MCF 10A (cell line): ENCODE data around the gene HLA-A. TPM values are rescaled to one million over a fixed set of nuclear protein-coding genes. Genes with fewer than 3 reads are reported as not detected.
A peak's percentile ranks its signal among the peaks of the same experiment; 100 is the strongest.

Experiments used
- BruUV-seq: library from RNA; stranded (reverse); fragments of 400-500 nt; replicated peaks from 2 replicates; lab custom pipeline; 2021; lab: Mats Ljungman, UMichigan
- CTCF ChIA-PET: fragments of 300-600 bp; sonication (Branson Sonifier 250); formaldehyde crosslinking; extraction: SDS; loops from one replicate; lab custom pipeline; 2021; ENCODE audit warnings: antibody characterized with exemption, inconsistent platforms; lab: Yijun Ruan, JAX
- POLR2A ChIA-PET: fragments of 300-600, 350-650 bp; sonication (Branson Sonifier 250); formaldehyde crosslinking; extraction: SDS; loops from one replicate; lab custom pipeline; 2020; ENCODE audit warnings: antibody characterized with exemption, inconsistent platforms; lab: Yijun Ruan, JAX
- DNase-seq: peaks from one replicate; pipeline ENCODE4 v3.0.0-alpha.2; 2018; ENCODE audit not compliant: unreplicated experiment
- H3K27ac Mint-ChIP-seq: one replicate; pipeline ENCODE4 v1.8.0; 2022; ENCODE audit warnings: mild to moderate bottlenecking, low read depth, mixed read lengths; ENCODE audit not compliant: unreplicated experiment
- H3K27me3 Mint-ChIP-seq: one replicate; pipeline ENCODE4 v1.8.0; 2022; ENCODE audit warnings: mixed read lengths; ENCODE audit not compliant: insufficient read depth, unreplicated experiment
- H3K36me3 Mint-ChIP-seq: one replicate; pipeline ENCODE4 v1.8.0; 2022; ENCODE audit warnings: mild to moderate bottlenecking, moderate library complexity, mixed read lengths; ENCODE audit not compliant: insufficient read depth, unreplicated experiment
- H3K4me1 Mint-ChIP-seq: one replicate; pipeline ENCODE4 v1.8.0; 2022; ENCODE audit warnings: mixed read lengths; ENCODE audit not compliant: insufficient read depth, unreplicated experiment
- H3K4me3 Mint-ChIP-seq: one replicate; pipeline ENCODE4 v1.8.0; 2022; ENCODE audit warnings: mild to moderate bottlenecking, moderate library complexity, mixed read lengths; ENCODE audit not compliant: unreplicated experiment
- H3K9me3 Mint-ChIP-seq: one replicate; pipeline ENCODE4 v1.8.0; 2022; ENCODE audit warnings: mixed read lengths; ENCODE audit not compliant: unreplicated experiment
- intact Hi-C: fragments of 100-400 bp; cut with micrococcal nuclease; formaldehyde crosslinking; loops from 2 replicates; pipeline ENCODE4 v1.14.1; 2022
- total RNA-seq: library from RNA; stranded (reverse); gene quantifications from 2 replicates; pipeline ENCODE4 v1.2.3, GENCODE V29; 2022
- TF ChIP-seq, protein P1 (sequence below): fragments of 200-600 bp; IDR thresholded peaks from one replicate; pipeline ENCODE4 v1.8.0; 2022; ENCODE audit warnings: antibody characterized with exemption, mild to moderate bottlenecking; ENCODE audit not compliant: unreplicated experiment

Gene HLA-A
- total RNA-seq, 1 experiment from 2014 or later: 139 TPM

DNA sequence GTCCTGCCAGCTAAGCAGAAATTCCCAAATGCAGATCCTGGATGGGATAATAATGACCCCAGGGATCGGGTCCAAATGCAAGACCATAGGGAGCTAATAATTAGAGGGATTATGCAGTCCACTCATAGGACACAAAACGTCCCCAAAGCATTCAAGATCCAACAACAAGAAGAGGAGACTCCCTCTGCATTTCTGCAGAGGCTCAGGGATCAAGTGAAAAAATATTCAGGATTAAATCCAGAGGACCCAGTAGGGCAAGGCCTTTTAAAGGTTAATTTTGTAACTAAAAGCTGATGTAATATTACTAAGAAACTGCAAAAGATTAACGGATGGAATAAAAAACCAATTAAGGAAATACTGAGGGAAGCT lies 22.2 kb downstream of the HLA-A start:
- Mint-ChIP-seq H3K4me3 (peak overlapping the region; percentile 67), H3K4me1 (peaks cover 35% of the 10 kb centered on the region), H3K36me3 (no peaks in the 10 kb centered on the region), H3K9me3 (no peaks in the 10 kb centered on the region), H3K27me3 (no peaks in the 10 kb centered on the region), H3K27ac (peak overlapping the region; percentile 73)
- DNase-seq: no peak
- TSS peak; percentile 70 for BruUV-seq
- CTCF ChIA-PET: interaction anchor here (0.6 to 1.6 kb wide), 6 partner anchors 11 to 238 kb away, joined by 3 to 7 read pairs (median 4); no protein-coding TSS in a partner anchor
- intact Hi-C loops: no loop called here
- TF ChIP-seq, protein P1, sequence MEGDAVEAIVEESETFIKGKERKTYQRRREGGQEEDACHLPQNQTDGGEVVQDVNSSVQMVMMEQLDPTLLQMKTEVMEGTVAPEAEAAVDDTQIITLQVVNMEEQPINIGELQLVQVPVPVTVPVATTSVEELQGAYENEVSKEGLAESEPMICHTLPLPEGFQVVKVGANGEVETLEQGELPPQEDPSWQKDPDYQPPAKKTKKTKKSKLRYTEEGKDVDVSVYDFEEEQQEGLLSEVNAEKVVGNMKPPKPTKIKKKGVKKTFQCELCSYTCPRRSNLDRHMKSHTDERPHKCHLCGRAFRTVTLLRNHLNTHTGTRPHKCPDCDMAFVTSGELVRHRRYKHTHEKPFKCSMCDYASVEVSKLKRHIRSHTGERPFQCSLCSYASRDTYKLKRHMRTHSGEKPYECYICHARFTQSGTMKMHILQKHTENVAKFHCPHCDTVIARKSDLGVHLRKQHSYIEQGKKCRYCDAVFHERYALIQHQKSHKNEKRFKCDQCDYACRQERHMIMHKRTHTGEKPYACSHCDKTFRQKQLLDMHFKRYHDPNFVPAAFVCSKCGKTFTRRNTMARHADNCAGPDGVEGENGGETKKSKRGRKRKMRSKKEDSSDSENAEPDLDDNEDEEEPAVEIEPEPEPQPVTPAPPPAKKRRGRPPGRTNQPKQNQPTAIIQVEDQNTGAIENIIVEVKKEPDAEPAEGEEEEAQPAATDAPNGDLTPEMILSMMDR: no peak
- POLR2A ChIA-PET: interaction anchor here (0.7 to 3.9 kb wide), 8 partner anchors 12 to 311 kb away, joined by 3 to 28 read pairs (median 4); partner anchors contain the start of gene HLA-A

DNA sequence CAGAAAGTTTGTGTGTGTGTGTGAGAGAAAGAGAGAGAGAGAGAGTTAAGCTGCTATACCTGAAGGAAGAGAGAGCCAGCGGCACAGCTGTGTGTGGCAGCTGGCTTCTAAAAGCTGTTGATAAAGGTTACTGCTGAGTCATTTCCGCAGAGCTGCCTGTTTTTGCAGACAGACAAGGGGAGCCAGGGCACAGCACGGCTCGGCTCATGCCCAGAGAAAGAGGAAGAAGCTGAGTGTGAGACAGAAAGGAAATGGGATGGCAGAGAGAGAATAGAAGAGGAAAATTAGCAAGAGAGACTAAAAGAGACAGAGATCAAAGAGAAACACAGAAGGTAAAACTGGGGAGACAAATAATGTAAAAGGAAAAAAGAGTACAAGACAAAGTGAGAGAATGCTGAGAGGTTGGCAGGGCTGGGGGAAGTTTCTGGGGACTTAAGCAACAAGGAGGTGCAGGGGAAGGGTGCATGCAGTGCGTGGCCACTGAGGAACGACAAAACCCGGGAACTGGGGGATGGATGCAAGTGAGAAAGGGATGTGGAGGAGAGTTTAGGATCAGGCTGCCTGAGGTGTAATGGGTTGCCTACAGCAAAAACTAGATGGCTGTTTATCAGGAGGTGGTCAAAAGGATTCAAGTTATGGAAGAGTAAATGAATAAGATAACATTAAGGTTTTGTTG lies 22.7 kb downstream of the HLA-A start:
- H3K9me3 Mint-ChIP-seq: no peaks in the 10 kb centered on the region
- ChIA-PET CTCF (interaction anchor here (0.7 to 1.6 kb wide), 6 partner anchors 11 to 238 kb away, joined by 3 to 7 read pairs (median 4); no protein-coding TSS in a partner anchor), POLR2A (interaction anchor here (0.7 to 3.9 kb wide), 10 partner anchors 12 to 775 kb away, joined by 3 to 28 read pairs (median 4); partner anchors contain the start of gene HLA-A)
- H3K27me3 Mint-ChIP-seq: no peaks in the 10 kb centered on the region
- peaks cover 35% of the 10 kb centered on the region for H3K4me1 Mint-ChIP-seq
- no peaks in the 10 kb centered on the region for H3K36me3 Mint-ChIP-seq
- peak; percentile 88 for DNase-seq
- TF ChIP-seq, protein P1: no peak
- BruUV-seq: no TSS peak
- H3K27ac Mint-ChIP-seq: peak overlapping the region; percentile 73
- peak overlapping the region; percentile 67 for H3K4me3 Mint-ChIP-seq
- intact Hi-C loops: loop anchor here (1.0 to 5.0 kb wide), 2 partner anchors 12 to 47 kb away; no protein-coding TSS in a partner anchor

- POLR2A ChIA-PET: interaction anchor here (0.7 to 3.9 kb wide), 7 partner anchors 11 to 775 kb away, joined by 3 to 28 read pairs (median 5); partner anchors contain the start of gene HLA-A
- intact Hi-C loops: loop anchor here (1.0 to 5.0 kb wide), 2 partner anchors 12 to 47 kb away; no protein-coding TSS in a partner anchor
These were observed 23.2 kb downstream of the HLA-A start for GRCh38 chr6:29965563-29965872.

More at GRCh38 chr6:29965563-29965872, 23.2 kb downstream of the HLA-A start:
- H3K27me3 Mint-ChIP-seq: no peaks in the 10 kb centered on the region
- H3K4me3 Mint-ChIP-seq: peak overlapping the region; percentile 67
- peak overlapping the region; percentile 73 for H3K27ac Mint-ChIP-seq
- TF ChIP-seq, protein P1: no peak
- BruUV-seq: no TSS peak
- CTCF ChIA-PET: interaction anchor here (1.4 to 4.5 kb wide), 4 partner anchors 13 to 205 kb away, joined by 3 to 22 read pairs (median 5); no protein-coding TSS in a partner anchor
- H3K9me3 Mint-ChIP-seq: no peaks in the 10 kb centered on the region
- H3K4me1 Mint-ChIP-seq: peaks cover 35% of the 10 kb centered on the region
- no peak for DNase-seq
- H3K36me3 Mint-ChIP-seq: no peaks in the 10 kb centered on the region
